Activated CD4-positive, CD25-positive, alpha-beta regulatory T cell treated with anti-CD3 and anti-CD28 coated beads, Interleukin-2, amount 50 U/mL, for 72 hours (primary cell): Measurements from ENCODE around the gene MAVS.
"Not testable (repeated sequence)": the region's sequence is repeated elsewhere in the genome, so short reads cannot be mapped to it uniquely, and the experiment has no call there.

ENCODE experiments used
- DNase-seq: peaks from one replicate; pipeline ENCODE4 v3.0.0; 2021

Gene MAVS

GRCh38 chr20:3815703-3816315 is 30.8 kb upstream of the MAVS start:
- no peak for DNase-seq

GRCh38 chr20:3818155-3819151 is 28.2 kb upstream of the MAVS start:
- no peak for DNase-seq

GRCh38 chr20:3819411-3820047 is 27.1 kb upstream of the MAVS start:
- no peak for DNase-seq

- DNase-seq: peak; percentile 94
Measured at GRCh38 chr20:3820048-3820900, 26.4 kb upstream of the MAVS start, which contains the start of gene AP5S1. Gene AP5S1 (plus strand): TSS chr20:3820547. CDS start chr20:3822118, 1,571 bp downstream.

- no peak for DNase-seq
Measured at GRCh38 chr20:3820901-3821727, 25.5 kb upstream of the MAVS start.

GRCh38 chr20:3821996-3822395 is 24.6 kb upstream of the MAVS start:
- DNase-seq: no peak

- no peak for DNase-seq
Measured at GRCh38 chr20:3823881-3824280, 22.8 kb upstream of the MAVS start.

- no peak for DNase-seq
Measured at GRCh38 chr20:3825526-3825925, 21.1 kb upstream of the MAVS start.

GRCh38 chr20:3826420-3826819 is 20.2 kb upstream of the MAVS start:
- DNase-seq: no peak

GRCh38 chr20:3828798-3829197 is 17.8 kb upstream of the MAVS start:
- no peak for DNase-seq

GRCh38 chr20:3829891-3830290 is 16.7 kb upstream of the MAVS start:
- DNase-seq: not testable (repeated sequence)

GRCh38 chr20:3836132-3836531 is 10.5 kb upstream of the MAVS start:
- DNase-seq: no peak

GRCh38 chr20:3839328-3839727 is 7.3 kb upstream of the MAVS start:
- no peak for DNase-seq

GRCh38 chr20:3840201-3840600 is 6.4 kb upstream of the MAVS start:
- not testable (repeated sequence) for DNase-seq

GRCh38 chr20:3842348-3842930 is 4.2 kb upstream of the MAVS start:
- no peak for DNase-seq

- no peak for DNase-seq
Measured at GRCh38 chr20:3843490-3843889, 3.1 kb upstream of the MAVS start.

- DNase-seq: not testable (repeated sequence)
Measured at GRCh38 chr20:3843990-3844619, 2.5 kb upstream of the MAVS start.

- DNase-seq: peak; percentile 42
Measured at GRCh38 chr20:3846378-3846739, 275 bp upstream of the MAVS start.

- DNase-seq: no peak
Measured at GRCh38 chr20:3847429-3847940, 851 bp downstream of the MAVS start.

- no peak for DNase-seq
Measured at GRCh38 chr20:3848565-3848964, 1.9 kb downstream of the MAVS start.

GRCh38 chr20:3854462-3854871 is 7.8 kb downstream of the MAVS start:
- no peak for DNase-seq
